GM19467 (cell line): ENCODE results near the gene SMYD3.

ENCODE experiments used
- ATAC-seq: cut with Tn5 transposase; IDR thresholded peaks from one replicate; pipeline ENCODE4 v1.9.1; 2021; ENCODE audit warnings: mild to moderate bottlenecking, moderate library complexity; ENCODE audit not compliant: unreplicated experiment

The SMYD3 gene

DNA sequence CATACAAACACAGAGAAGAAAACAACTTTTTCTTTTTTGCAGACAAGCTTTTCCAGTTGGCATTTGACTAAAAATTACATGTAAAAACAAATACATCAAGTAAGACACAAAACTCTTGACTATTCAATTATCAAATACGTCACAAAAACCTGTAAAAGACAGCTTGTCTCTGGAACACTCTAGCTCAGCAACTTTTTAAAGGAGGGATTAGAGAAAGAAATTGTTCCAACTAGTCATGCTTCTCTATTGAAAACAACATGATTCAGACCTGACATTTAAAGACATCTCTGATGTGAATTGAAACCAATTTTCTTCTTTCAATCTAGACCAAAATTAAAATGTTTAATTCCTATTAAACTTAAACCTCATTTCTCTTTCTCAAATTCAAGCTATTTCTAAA is 30.3 kb downstream of the SMYD3 start:
- ATAC-seq = no peak

DNA sequence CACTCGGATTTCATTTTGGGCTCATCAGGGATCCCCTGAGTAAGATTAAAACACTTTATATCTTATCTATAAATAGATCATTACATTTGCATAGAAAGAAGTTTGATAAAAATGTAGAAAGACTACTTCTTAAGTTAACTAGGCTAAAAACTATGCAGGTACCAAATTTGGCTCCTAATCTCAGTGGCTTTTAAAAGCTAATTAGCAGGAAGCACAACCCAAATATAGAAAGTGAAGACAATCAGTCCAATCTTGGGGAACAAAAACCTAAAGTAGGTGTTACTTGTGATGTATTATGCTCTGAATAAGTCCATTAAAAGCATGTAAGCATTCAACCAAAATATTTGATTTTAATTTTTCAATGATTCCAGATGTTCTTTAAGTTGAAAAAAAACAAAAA is 35.4 kb downstream of the SMYD3 start:
- ATAC-seq = no peak

GRCh38 chr1:246470585-246470984 is 36.5 kb downstream of the SMYD3 start:
- ATAC-seq = no peak

GRCh38 chr1:246462986-246463385 is 44.1 kb downstream of the SMYD3 start:
- no peak for ATAC-seq

- ATAC-seq = no peak
These were observed 46.7 kb downstream of the SMYD3 start for GRCh38 chr1:246460406-246460805.

DNA sequence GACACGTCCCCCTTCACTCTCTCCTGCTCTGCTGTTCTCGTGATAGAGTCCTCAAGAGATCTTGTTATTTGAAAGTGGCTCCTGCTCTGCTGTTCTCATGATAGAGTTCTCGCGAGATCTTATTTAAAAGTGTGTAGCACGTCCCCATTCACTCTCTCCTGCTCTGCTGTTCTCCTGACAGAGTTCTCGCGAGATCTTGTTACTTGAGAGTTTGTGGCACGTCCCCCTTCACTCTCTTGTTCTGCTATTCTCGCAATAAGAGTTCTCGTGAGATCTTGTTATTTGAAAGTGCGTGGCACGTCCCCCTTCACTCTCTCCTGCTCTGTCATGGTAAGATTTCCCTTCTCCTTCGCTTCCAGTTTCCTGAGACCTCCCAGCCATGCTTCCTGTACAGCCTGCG is 47.9 kb downstream of the SMYD3 start:
- no peak for ATAC-seq

GRCh38 chr1:246455476-246455875 is 51.6 kb downstream of the SMYD3 start:
- no peak for ATAC-seq

DNA sequence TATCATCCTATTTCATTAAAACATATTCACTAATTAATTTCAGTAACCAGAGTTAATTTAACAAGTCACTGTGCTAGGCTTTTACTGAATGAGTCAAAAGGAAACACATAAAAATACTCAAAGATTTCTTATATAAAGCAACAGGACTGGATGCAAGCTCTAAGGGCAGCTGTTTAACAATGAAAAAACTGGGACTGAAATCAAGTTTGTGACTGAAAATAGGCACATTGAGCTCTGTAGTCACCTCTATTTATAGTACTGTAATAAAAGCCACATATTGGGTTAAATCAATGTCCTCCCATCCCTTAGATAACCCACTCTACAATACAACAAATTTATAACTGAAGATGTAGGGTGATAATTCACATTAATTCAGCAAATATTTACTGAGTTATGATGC is 52.4 kb downstream of the SMYD3 start:
- ATAC-seq = no peak

DNA sequence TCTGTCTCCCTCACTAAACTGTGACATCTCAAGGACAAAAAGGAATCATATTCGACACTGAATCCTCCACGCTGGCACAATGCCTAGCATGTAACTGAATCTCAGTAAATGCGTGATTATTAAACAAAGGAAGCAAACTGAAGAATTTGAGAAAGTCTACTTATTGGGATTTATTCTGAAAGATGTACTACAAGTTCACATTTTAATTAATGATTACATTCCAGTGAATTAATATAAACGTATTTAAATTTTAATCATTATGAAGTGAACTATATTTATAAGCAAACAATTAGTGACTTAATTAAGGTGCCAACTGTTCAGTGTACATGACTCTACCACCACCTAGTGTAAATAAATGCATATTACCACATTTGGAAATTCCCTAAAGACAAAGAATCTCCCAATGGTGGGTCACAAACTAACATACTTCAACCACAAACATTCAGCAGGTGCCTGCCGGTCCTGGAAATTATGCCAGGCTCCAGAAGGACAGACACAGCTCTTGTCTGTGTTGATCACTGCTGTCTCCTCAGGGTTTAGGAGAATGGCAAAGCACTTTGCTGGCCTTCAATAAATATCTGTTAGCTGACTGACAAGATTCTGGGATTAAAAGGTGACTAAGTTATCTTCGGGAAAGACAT is 56.3 kb downstream of the SMYD3 start:
- no peak for ATAC-seq

- no peak for ATAC-seq
These were observed 58.7 kb downstream of the SMYD3 start for GRCh38 chr1:246448373-246448772.

- ATAC-seq = no peak
These were observed 59.6 kb downstream of the SMYD3 start for GRCh38 chr1:246447501-246447900.

GRCh38 chr1:246445503-246445902 is 61.6 kb downstream of the SMYD3 start:
- no peak for ATAC-seq

GRCh38 chr1:246444617-246445016 is 62.5 kb downstream of the SMYD3 start:
- ATAC-seq = no peak

DNA sequence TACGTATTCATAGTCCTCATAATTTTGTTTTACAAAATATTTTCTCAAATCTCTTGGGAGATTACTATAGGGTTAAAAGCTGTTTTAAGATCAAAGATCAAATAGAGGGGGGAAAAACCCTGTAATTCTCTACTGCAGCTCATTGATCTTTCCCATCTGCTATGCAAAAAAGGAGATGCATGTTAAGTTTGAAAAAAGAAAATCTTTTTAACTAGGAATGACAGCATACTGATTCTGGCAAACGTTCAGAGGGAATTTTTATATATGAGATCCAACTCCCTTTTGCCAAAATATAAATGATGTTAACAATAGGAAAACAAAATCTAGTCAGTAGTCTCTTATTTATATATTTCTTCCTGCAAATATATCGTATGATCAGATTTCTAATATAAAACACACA is 69.1 kb downstream of the SMYD3 start:
- no peak for ATAC-seq

GRCh38 chr1:246435421-246436041 is 71.5 kb downstream of the SMYD3 start:
- ATAC-seq = no peak

DNA sequence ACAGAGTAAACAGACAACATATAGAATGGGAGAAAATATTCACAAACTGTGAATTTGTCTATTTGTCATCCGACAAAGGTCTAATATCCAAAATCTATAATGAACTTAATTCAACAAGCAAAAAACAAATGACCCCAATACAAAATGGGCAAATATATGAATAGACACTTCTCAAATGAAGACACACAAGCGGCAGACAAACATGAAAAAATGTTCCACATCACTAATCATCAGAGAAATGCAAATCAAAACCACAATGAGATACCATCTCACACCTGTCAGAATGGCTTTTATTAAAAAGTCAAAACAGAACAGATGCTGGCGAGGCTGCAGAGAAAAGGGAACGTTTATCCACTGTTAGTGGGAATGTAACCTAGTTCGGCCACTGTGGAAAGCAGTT is 72.7 kb downstream of the SMYD3 start:
- ATAC-seq = no peak

DNA sequence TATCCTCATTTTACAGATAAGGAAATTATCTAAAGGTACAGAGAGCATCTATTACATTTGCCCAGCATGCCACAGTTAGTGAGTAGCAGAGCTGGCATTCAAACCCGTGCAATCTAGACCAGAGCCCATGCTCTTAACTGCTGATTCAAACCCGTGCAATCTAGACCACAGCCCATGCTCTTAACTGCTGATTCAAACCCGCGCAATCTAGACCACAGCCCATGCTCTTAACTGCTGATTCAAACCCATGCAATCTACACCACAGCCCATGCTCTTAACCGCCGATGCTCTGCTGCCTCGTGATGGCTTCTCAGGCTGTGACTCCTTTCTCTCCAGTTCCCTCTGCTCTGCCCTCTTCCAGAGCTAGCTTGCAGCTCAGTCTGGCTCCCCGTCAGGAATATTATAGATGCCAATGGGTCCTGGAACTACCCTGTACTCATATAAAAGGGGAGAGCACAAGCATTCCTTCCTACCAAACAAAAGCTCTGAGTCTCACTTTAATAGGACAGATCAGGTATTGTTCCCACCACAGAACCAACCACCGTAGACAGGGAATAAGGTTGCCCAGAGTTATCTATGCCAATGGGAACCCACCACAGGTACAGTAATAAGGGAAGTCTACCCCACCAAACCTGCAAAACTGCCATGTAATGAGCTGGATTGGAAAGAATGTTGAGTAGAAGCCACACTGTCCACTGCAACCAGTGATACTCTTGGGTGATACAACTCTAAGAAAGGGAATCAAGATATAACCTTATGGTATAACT is 78.4 kb downstream of the SMYD3 start:
- no peak for ATAC-seq

DNA sequence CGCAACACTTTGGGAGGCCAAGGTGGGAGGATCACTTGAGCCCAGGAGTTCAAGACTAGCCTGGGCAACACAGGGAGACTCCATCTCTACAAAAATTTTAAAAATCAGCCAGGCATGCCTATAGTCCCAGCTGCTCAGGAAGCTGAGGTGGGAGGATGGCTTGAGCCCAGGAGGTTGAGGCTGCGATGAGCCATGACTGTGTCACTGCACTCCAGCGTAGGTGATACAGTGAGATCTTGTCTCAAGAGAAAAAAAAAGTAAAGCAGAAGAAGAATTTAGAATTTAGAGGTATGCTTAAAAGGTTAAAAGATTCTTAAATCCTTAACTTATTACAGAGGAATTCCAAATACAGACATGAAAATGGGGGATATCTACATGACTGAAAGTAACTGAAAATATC is 79.5 kb downstream of the SMYD3 start:
- ATAC-seq = no peak

DNA sequence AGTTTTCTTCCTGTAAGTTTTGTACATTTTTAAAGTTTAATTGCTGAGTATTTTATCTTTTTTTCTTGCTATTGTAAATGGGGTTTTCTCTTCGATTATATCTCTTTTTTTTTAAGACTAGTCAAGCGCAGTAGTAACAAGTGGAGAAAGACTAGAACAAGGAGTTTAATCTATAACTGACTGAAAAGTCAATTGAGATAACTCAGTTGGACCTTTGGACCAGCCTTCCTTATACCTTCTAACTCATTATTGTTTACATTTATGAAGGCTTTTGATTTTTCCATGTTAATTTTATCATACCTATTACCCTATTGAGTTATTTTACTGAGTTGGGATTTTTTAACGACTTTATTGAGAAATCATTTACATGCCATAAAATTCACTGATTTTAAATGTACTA is 81.2 kb downstream of the SMYD3 start:
- ATAC-seq = no peak

- no peak for ATAC-seq
These were observed 81.8 kb downstream of the SMYD3 start for GRCh38 chr1:246425139-246425794.

DNA sequence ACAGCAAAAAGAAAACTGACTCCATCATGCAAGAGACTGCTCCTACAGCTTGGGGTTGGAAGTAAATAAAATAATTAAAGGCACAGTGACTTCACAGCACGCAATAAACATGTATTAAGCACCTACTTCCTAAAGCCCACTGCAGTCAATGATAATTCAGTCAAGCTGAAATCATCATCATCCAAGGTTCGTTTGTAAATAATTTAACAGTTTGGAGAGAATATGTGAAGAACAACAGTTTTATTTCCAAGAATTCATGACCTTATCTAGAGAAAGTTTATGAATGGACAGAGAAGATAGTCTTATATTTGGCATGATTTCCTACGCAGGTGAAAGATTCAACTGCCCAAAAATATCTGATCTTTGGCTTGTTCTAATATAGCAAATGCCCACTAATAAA is 86.8 kb downstream of the SMYD3 start:
- no peak for ATAC-seq
